ENCODE results near the gene ZNF263.

ZNF263 gene

GRCh38 chr16:3254309-3254708 is 29.0 kb upstream of the ZNF263 start:
- TF ChIP-seq CTCF (IDR thresholded peaks at IDR 0.05; ENCODE audit: insufficient read depth, low read length, poor library complexity, severe bottlenecking), result no peak
- no peak for TF ChIP-seq EZH2phosphoT487 (conservative IDR thresholded peaks at IDR 0.05; ENCODE audit: low read length)
- no peak overlapping the region for H3K9ac ChIP-seq (ENCODE audit: low read length)
- H3K27ac ChIP-seq (ENCODE audit: low read depth, low read length), result no peak overlapping the region
- no peaks in the 10 kb centered on the region for H3K79me2 ChIP-seq (ENCODE audit: insufficient read depth, low read length)
- no peaks in the 10 kb centered on the region for H3K9me3 ChIP-seq (ENCODE audit: insufficient read depth, low read length)
- H3K36me3 ChIP-seq (ENCODE audit: low read length), result no peaks in the 10 kb centered on the region
- H3K4me2 ChIP-seq (ENCODE audit: low read depth, low read length, poor library complexity, severe bottlenecking), result no peak overlapping the region
- H3K4me3 ChIP-seq (ENCODE audit: insufficient read depth, low read length, poor library complexity, severe bottlenecking), result no peak overlapping the region
- no peaks in the 10 kb centered on the region for H4K20me1 ChIP-seq (ENCODE audit: low read depth, low read length)
- H3K9me2 ChIP-seq (replicated peaks; ENCODE audit: insufficient read depth, low read length), result no peaks in the 10 kb centered on the region
- no peaks in the 10 kb centered on the region for H3K27me3 ChIP-seq (ENCODE audit: low read length)
- no peak overlapping the region for H2AFZ ChIP-seq (ENCODE audit: low read depth, low read length, severe bottlenecking)
- no peaks in the 10 kb centered on the region for H3F3A ChIP-seq (ENCODE audit: insufficient read depth)

- Histone ChIP-seq H3K4me3 (ENCODE audit: insufficient read depth, low read length, poor library complexity, severe bottlenecking) (no peak within 1 kb of the TSS), H3K9me2 (replicated peaks; ENCODE audit: insufficient read depth, low read length) (no peaks in the 10 kb centered on the region), H3K9ac (ENCODE audit: low read length) (no peak within 1 kb of the TSS), H3K27ac (ENCODE audit: low read depth, low read length) (no peak within 1 kb of the TSS), H3K79me2 (ENCODE audit: insufficient read depth, low read length) (no peaks in the 10 kb centered on the region), H4K20me1 (ENCODE audit: low read depth, low read length) (no peaks in the 10 kb centered on the region), H3K36me3 (ENCODE audit: low read length) (no peaks in the 10 kb centered on the region), H3K4me2 (ENCODE audit: low read depth, low read length, poor library complexity, severe bottlenecking) (no peak within 1 kb of the TSS), H3F3A (ENCODE audit: insufficient read depth) (no peaks in the 10 kb centered on the region), H2AFZ (ENCODE audit: low read depth, low read length, severe bottlenecking) (no peak within 1 kb of the TSS), H3K27me3 (ENCODE audit: low read length) (no peaks in the 10 kb centered on the region), H3K9me3 (ENCODE audit: insufficient read depth, low read length) (no peaks in the 10 kb centered on the region)
- TF ChIP-seq CTCF (IDR thresholded peaks at IDR 0.05; ENCODE audit: insufficient read depth, low read length, poor library complexity, severe bottlenecking) (no peak), EZH2phosphoT487 (conservative IDR thresholded peaks at IDR 0.05; ENCODE audit: low read length) (no peak)
Measured at GRCh38 chr16:3256146-3256865, 27.0 kb upstream of the ZNF263 start, which contains the start of gene MEFV. MEFV (minus strand) TSS chr16:3256633; CDS start chr16:3256587, 46 bp downstream.

GRCh38 chr16:3256866-3257465 is 26.3 kb upstream of the ZNF263 start:
- H3K9me2 ChIP-seq (replicated peaks; ENCODE audit: insufficient read depth, low read length), result no peaks in the 10 kb centered on the region
- H3K79me2 ChIP-seq (ENCODE audit: insufficient read depth, low read length), result no peaks in the 10 kb centered on the region
- H3K27ac ChIP-seq (ENCODE audit: low read depth, low read length), result no peak overlapping the region
- H2AFZ ChIP-seq (ENCODE audit: low read depth, low read length, severe bottlenecking), result no peak overlapping the region
- no peak overlapping the region for H3K4me2 ChIP-seq (ENCODE audit: low read depth, low read length, poor library complexity, severe bottlenecking)
- H3K27me3 ChIP-seq (ENCODE audit: low read length), result no peaks in the 10 kb centered on the region
- H3K36me3 ChIP-seq (ENCODE audit: low read length), result no peaks in the 10 kb centered on the region
- H3K9me3 ChIP-seq (ENCODE audit: insufficient read depth, low read length), result no peaks in the 10 kb centered on the region
- no peak overlapping the region for H3K4me3 ChIP-seq (ENCODE audit: insufficient read depth, low read length, poor library complexity, severe bottlenecking)
- H3F3A ChIP-seq (ENCODE audit: insufficient read depth), result no peaks in the 10 kb centered on the region
- H4K20me1 ChIP-seq (ENCODE audit: low read depth, low read length), result no peaks in the 10 kb centered on the region
- H3K9ac ChIP-seq (ENCODE audit: low read length), result no peak overlapping the region
- TF ChIP-seq CTCF (IDR thresholded peaks at IDR 0.05; ENCODE audit: insufficient read depth, low read length, poor library complexity, severe bottlenecking), result no peak
- no peak for TF ChIP-seq EZH2phosphoT487 (conservative IDR thresholded peaks at IDR 0.05; ENCODE audit: low read length)
